Fibroblast of skin of scalp (primary cell): ENCODE results near the gene AUTS2.

Experiments used
- DNase-seq: peaks from one replicate; pipeline ENCODE4 v3.0.0-alpha.2; 2013

Gene AUTS2

DNA sequence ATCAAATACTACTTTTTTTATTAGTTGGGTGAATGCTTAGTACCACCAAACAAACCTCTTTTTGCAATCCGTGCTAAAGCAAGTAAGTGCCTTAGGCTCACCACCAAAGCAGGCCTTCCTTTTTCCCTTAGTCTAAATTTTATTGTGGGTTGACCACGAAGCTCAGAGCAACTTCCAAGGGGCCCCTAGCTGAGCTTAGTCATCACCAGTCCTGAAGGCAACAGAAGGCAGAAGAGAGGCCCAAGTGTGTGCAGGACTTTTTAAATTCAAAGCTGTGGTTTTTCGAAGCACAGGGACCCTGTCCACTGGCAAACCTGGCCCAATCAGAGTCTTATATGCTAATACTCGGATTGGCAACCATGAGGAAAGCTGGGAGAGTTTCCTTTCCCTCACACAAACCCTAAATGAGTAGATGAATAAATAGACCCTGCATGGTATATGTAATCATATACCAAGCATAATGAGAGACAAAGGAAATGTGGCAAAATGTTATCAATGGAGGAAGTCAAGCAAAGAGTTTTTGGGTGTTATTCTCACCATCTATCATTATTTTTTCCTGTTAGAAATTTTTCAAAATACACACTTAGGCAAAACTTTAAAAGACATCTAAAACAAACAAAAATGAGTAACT is 1080.5 kb downstream of the AUTS2 start:
- DNase-seq: peak; percentile 77

DNA sequence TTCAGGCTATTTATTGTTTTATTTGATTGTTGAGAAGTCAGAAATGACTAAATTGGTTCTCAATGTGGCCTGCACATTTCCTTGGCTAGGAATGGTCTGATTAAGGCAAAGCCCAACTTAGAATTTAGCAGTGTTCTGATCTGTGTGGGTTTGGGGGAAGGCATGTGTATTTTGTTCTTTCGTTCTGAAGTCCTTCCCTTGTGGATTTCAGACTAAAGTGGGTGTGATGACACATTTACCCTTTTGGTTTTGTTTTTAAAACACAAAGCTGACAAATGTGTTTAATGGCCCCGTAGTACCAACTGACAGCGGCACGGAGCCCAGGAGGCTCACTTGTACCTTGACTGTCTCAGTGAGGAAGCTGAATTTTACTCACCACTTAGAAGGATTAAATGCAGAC is 1081.4 kb downstream of the AUTS2 start:
- peak; percentile 35 for DNase-seq

DNA sequence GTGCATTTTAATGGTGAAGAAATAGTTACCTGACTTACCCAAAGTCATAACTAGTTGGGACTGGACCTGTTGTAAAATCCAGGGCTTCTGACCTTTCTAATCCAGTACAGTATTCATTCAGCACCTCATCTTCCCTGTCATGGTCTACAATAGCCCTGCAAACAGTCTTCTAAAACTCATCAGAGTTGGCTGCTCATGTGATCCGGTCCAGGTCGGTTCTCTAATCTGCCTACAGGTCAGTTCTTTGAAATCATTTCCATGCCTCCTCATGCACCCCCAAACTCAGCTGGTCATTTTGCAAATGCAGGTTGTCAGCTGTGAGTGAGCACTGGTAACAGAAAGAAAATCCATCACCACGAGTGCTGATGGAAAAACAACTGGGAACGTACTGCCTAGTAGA is 1082.0 kb downstream of the AUTS2 start:
- DNase-seq: no peak

DNA sequence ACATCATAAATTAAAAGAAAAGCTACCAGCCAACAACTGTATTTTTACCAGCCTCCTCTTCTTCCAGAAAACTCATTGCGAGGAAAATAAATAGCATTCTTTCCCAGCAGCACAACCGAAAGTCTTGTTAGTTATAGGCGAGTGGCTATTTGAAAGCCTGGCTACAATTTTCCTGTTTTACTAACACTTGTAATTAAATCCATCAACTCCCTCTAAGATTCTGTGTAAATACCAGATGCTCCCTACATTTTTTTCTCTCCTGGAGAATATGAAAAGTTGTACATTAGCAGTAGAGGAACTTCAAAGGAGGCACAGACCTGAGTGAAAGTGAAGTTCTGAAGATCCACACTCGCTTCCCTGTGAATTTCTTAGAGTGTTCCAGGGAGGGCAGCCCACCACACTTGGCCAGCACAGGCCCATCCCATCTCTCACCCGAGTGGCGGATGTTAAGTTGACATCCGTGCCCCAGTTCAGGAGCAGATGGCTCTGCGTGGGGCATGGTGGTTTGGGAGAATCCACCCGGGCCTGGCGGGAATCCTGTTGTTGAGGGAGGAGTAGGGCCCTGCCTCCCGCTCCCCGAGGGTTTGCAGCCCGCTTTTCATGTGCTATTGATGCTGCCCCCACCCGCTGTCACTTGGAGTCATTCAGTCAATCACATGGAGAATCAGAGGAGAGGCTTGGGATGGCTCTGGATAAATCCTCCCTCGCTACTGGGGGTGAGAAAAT is 1082.6 kb downstream of the AUTS2 start:
- no peak for DNase-seq

DNA sequence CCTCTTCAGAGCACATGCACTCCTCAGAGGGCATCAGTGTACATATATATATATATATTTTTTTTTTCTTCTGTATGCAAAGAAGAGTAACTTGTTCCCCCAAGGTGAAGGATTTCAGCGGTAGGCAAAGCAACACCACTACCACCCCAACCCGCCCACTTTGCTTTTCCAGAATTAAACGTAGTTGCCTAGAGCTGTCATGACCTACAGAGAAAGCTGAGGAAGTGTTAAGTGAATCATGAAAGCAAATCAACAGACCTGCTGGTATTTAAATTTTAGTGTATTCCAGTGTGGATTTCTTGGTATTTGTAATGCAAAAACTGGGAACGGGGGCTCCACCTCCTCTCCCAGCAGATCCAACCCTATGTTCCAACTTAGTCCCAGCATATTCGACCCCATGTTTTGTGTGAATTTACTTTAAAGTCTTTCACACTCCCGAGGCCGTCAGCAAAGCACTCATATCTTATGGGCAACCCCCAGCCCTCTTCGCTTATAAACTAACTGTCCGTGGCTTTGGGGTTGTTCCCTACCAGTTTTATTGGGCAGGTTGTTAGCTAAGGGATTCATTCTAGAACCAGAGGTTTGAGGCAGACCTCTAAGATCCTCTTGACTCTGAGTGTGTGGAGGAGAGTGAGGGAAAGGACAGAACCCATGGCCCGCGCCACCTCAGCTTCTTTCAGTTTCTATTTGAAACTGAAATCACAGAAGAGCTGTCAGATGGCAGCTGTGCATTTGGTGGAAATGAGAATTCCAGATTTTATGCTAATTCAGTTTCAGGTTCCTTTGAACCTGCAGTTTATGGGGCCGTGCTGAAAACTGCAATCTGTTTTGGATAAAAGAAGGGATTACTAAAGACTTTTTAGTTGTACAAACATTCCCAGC is 1083.4 kb downstream of the AUTS2 start:
- peak; percentile 31 for DNase-seq

DNA sequence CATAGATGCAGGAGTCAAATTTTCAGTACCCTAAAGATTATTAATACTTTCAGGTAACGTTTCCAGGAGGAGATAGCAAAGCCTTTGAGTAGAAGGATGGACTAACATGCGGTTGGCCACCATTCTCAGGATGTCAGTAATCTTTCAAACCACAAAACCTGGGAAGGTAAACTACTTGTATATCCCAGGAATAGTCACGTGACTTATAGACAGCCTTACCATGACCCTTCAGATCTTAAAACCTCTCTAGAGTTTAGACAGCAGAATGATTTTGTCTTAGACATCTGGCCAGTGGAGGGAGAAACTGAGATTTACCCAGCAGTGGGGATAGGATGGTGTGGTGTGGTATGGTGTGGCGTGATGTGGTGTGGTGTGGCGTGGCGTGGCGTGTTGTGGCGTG is 1085.9 kb downstream of the AUTS2 start:
- no peak for DNase-seq

DNA sequence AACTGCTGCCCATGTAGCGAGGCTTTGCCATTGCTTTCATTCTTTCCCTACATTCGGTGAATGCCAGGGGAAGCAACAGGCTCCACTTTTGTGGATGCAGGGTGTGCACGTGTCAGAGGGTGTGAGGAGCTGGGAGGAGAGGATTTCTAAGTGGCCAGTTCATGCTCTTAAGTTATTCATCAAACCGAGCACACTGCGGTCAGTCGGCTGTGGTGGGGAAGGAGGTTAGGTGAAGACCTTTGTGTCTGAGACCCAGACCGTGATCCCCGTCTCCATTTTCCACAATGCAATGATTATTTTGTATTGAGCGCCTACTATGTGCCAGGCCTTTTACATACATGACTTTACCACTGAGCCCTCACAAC is 1095.0 kb downstream of the AUTS2 start:
- DNase-seq: no peak

DNA sequence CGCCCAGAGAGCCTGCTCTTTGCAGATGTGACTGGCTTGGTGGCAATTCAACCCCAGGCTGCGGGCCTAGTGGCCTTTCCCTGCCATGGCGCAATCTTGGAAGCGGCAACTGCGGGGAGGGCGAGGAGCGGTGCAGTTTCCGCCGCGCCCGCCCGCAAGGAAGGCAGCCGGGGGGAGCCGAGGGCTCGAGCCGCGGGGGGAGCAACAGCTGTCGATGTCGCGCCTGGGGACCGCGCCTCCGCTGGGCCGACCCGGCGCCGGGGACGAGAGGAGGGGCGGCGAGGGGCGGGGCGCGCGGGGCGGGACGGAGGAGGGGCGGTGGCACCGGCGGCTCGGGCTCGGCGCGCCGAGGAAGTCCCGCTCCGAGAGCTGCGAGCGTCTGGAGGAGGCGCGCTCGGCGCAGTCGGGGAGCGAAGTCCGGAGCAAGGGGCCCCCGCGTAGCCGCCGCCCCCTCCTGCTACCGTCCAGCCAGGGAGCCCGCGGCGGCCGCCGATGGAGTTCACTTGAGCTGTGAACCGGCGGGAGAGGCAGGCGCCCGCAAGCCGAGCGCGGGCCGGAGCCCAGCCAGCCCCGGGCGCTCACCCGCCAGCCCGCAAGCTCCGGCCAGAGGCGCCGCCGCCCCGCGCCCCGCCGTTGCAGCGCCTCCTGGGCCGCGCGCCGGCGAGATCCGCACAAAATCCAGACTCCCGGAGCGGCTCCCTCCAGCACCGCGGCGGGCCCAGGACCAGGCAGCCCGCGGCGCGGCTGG is 1095.6 kb downstream of the AUTS2 start:
- DNase-seq: peak; percentile 78

DNA sequence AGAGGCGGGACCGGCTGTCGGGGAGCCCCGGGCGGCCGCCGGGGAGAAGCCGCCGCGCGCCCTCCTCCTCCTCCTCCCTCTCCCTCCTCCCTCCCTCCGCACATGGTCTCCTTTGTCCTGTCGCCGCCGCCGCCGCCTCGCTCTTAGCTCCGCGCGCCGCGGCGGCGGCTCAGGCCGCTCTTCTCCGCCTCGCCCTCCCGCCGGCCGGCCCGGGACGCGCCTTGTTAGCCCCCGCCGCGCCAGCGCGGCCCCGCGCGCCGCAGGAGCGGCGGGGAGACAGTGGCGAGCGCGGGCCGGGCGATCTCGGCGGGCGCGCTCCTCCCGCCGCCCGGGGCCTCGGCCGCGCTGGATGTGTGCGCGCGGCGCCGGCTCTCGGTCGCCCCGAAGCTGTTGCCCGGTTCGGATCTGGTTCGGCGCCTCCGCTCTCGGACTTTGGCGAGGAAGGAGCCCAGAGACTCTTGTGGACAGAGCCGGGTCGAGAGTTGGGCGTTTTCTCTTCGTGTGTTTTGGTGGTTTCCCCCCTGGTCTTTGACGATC is 1096.2 kb downstream of the AUTS2 start:
- peak; percentile 59 for DNase-seq

DNA sequence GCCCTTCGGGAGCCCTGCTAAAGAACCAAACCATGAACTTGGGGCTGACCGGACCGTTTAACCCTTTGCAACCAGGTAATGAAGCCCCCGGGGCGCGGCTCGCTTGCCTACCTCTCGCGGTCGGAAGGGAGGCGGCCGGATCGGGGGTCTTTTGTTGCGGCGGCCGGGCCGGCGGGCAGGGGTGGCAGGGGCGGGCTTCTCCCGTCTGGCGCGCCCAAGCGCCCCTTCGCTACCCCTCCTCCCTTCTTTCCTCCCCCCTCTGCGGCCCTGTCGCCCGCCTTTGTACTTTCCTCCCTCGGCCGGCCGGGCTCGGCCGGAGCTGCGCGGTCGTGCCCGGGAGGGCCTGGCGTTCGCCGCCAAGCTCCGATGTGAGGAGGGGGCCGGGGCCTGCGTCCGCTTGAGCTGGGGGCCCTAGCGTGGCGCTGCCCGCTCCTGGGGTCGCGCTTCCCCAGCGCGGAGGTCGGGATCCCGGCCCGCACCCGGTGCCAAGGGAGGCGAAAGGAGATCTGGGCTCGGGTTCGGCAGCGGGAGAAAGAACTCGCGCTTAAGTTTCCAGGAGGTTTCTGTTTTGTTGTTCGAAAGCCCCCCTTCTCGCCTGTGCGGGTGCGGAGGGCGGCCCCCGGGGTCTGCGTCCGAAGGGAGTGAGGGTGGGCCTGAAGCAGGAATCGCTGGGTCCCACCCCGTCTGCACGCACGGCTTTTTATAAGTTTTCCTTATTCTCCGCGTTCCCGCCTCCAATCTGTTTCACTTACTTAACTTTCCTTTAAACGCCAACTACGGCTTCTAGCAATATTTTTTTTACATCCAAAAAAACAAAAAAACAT is 1096.9 kb downstream of the AUTS2 start:
- no peak for DNase-seq

DNA sequence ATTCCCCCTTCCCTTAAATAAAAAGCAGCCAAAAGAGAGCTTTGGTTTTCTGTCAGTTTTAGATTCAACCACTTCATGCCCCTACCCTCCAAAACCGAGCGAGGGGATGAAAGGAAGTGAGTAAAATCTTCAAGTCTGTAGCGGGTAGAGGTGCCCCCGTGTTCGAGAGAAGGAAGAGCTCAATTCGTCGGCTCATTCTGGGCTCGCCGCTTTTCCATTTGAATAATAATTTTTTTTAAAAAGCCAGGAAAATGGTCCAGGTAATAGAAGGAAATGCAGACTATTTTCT is 1097.5 kb downstream of the AUTS2 start:
- DNase-seq: no peak

DNA sequence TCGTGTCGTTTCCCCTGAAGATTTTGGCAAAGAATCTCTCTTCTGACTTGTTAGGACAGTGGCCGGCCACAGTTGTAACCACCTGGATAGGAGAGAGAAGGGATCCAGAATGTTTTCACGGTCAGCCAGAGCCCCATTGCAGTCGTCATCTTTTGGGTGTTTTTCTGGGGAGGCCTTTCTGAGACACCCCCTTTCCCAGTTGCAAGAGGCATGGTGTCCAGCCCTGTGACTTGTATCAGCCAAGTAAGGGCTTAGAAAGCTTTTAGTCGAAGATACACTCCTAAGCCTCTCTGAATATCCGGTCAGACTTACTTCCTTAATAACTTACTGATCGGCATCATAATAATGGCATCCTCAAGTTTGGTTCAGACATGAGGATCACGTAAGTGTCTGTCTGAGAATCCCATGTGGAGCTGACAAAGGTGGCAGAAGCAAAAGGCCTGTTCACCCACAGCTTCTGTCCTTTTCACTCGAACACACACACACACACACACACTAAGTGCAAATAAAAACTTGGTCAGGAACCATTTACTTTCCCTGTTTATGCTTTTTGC is 1098.0 kb downstream of the AUTS2 start:
- DNase-seq: peak; percentile 65

DNA sequence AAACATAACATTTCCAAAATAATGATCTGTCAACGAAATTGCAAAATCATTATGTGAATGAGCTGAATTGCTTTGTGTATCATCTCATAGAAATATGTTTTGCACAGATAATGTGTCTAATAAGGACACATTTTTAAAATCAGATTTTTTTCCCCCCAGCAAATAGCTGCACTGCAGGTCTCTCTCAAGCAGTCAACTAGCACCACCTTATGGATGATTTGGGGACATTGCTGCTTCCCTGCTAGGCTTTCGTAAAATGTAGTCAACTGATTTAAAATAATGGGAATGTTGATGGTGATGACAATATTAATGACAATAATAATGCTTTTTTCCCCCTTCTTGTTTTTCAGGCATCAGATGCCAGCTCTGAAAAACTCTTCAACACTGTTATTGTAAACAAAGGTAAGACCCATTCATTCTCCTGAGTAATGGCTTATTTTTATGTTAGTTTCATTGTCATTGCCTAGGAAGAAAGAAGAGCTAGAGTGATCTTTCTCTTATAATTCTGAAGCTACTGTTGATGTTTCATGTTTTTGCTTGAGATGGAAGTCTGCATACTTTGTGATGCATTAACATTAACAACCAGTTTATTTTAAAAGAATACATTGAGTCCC is 1100.1 kb downstream of the AUTS2 start:
- DNase-seq: peak; percentile 72

DNA sequence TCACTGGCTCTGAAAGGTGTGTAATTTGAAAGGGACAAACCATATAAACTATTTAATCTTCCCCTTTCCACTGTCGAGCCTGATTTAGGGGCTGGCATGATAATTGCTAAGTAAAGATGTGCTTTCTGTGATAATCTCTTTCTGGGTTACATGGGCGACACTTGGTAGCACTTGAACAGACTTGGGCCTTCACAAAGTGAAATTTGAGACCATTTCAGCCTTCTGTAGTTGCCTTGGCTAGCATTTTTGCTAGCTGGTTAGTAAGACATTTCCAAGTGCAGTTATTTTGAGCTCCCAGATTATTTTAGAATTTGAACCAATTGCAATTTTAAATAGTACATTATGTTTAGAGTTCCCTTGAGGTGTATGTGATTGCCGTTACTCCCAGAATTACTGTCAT is 1101.0 kb downstream of the AUTS2 start:
- DNase-seq: no peak

DNA sequence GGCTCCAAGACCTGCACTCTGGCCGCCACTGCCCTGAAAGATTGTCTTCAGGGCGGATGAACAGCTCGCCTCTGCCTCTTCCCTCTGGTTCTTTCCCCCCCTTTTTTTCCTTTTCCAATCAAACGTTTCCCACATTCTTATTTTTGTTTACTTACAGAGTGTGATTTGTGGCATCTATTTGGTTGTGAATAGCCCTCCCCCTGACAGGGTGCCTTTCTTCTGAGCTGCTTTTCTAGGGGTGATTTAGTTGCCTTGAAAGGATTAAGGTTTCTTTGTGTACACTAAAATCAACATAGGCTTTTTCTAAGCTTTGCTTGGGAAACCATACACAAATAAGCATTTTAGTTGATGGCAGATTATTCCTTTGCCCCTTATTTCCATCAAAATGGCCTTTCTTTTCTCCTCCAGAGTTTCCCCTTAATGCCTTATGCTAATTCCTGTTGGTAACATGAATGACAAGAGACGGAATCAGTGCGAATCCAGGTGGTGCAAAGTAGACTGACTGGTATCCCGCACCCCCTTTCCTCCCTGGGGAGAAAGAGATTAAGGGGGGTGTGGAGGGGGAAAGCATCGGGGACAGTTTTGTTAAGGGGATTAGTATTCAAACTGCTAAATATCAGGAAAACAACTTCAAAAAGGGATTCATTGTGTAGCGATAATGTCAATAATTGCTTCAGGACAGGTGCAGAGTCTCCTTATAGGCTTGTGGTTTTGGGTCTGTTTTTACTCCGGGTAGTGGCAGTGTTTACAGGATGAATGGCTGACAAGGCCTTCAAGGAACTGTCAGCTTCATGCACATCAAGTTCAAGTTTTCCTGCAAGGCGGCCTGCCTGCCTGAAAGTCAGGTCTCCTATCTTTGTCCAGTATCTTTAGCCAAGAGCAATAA is 1102.0 kb downstream of the AUTS2 start:
- DNase-seq: no peak

DNA sequence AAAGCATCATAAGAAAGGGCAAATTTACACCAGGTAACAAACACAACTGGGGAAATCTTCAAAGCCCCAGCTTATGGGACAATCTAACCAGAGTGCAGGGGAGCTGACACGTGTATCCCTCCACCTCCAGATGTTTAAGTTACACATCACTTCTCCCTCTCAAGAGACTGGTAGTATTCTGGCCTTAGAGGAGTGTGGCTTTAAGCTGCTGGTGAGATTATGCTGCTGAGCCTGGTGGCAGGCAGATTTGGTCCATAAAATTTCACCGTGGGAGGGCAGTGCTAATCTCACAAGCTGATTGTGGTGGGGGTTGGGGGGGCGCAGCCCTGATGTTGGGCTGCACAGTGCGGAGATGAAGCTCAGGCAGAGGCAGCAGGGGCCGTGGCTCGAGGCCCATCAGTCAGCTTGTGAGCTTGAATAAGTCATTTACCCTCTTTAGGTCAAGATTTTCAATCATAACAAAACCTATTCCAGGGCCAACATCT is 1102.7 kb downstream of the AUTS2 start:
- no peak for DNase-seq

DNA sequence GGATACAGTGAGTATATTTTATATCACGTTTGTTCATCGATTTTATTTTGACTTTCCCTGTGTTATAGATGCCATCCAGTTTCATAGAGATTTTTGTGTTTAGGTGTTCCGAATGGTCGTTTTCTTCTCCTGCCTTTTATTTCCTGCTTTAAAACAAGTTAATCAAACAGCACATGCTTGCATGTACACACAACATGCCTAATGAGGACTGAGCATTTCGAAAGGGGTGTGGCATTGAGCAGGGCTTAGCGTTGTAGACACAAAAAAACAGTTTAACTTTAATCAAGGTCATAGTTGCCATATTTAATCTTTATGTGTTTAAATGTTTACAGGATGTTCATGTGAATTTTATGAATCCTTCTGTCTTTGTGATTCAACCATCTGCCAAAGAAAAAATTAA is 1103.2 kb downstream of the AUTS2 start:
- DNase-seq: no peak

DNA sequence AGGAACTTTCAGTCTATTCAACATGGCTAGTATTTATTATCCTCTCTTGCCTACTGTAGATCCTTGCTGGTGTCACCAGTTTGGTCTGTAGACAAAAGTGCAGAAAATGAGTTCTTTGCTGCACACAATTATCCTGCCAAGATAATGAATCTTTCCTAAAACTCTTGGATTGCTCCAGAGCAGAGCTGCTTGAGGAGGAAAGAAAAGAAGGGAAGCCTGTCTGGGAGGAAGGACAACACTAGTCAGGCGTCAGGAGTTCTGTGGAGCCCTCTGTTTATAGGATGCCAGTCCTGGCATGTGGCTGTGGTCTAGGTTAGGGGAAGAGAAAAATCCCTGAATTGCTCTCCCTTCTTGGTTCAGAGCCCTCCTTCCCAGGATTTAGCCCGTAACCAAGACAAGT is 1103.7 kb downstream of the AUTS2 start:
- DNase-seq: no peak

DNA sequence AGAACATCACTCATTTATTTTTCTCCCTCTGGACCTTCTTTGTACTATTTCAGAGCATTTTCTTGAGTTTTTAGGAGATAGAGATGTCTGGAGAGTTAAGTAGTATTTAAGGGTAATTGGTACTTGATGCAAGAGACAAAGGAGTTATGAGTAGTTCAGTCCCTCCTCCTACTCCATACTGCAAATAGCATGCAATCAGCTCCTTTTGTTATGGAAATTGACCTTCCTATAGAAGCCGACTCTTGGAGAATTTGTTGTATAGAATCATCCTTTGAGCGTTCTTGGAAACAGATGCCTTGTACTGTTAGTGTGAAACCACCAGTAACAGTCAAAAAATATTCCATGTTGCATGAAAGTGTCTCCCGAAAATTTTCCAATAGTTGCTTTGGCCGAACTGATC is 1105.5 kb downstream of the AUTS2 start:
- DNase-seq: no peak

DNA sequence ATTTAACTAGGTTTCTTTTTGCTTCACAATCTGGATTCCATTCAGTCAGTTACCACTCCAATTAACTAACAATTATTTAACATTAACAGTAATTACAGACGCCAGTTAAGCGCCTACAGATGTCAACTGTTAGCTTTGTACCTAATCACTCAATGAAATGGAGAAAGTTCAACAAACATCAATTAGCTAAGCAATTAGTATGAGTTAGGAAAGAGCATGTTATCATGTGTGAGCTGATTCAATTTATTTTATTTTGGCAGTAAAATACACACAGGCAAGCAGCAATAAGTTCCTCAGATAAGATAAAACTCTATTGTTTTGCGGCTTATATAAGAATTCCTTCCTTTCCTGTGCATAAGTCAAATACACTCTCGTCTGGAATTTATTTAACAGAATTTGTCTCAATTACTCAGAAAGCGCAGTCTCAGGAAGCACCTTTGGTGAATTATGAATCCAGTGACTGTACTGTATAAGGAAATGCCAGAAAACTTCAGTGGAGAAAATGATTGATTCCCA is 1106.6 kb downstream of the AUTS2 start:
- no peak for DNase-seq
